Measurements from ENCODE around the gene SLC39A3. TPM values are rescaled to one million over a fixed set of nuclear protein-coding genes. Genes with fewer than 3 reads are reported as not detected.

Gene SLC39A3
- total and polyA plus RNA-seq, 5 donors from 2014 or later, result 14.6 to 41.8 (median 35.2) TPM

DNA sequence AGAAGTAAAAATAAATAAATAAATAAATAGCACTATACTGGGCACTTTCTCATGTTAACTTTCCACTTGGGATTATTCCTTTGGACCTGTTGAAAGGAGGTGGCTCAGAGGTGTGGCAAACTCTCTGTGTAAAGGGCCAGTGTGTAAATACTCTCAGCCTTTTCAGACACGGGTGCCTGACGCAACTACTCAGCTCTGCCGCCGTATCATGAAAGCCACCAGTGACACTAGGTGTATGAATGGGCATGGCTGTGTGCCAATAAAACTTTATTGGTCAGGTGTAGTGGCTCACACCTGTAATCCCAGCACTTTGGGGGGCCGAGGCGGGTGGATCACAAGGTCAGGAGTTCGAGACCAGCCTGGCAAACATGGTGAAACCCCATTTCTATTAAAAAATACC lies 20.1 kb upstream of the SLC39A3 start:
- no peak for ATAC-seq (ENCODE audit: low read depth in 2 of 2)
- Mint-ChIP-seq H3K4me3 (no peak overlapping the region), H3K36me3 (peaks cover 15% of the 10 kb centered on the region), H3K4me1 (peaks cover 0 to 2% (median 0%) of the 10 kb centered on the region in 4 donors), H3K27me3 (no peaks in the 10 kb centered on the region), H3K9me3 (peaks cover 0 to 2% (median 0%) of the 10 kb centered on the region in 7 donors), H3K27ac (peak overlapping the region in 1 of 3 donors; percentile 42)
- peaks cover 26% of the 10 kb centered on the region for H3K36me3 ChIP-seq (ENCODE audit: control insufficient read depth, insufficient read depth, low read length)
- DNase-seq, result no peak
- H3K4me3 ChIP-seq (ENCODE audit: low read depth, low read length), result no peak overlapping the region
- no peaks in the 10 kb centered on the region for H3K4me1 ChIP-seq (ENCODE audit: control insufficient read depth, insufficient read depth, low read length, poor library complexity, severe bottlenecking)
- no peaks in the 10 kb centered on the region for H3K9me3 ChIP-seq (ENCODE audit: control insufficient read depth in 2 of 2, low read length in 2 of 2)
- H3K27me3 ChIP-seq (ENCODE audit: control insufficient read depth, insufficient read depth, low read length), result no peaks in the 10 kb centered on the region
- no peak overlapping the region for H3K27ac ChIP-seq (ENCODE audit: insufficient read depth, low read length, poor library complexity, severe bottlenecking)

- no peak overlapping the region for H3K27ac Mint-ChIP-seq
- peaks cover 15% of the 10 kb centered on the region for H3K36me3 Mint-ChIP-seq
- H3K27me3 Mint-ChIP-seq, result no peaks in the 10 kb centered on the region
- peaks cover 0 to 2% (median 0%) of the 10 kb centered on the region in 4 donors for H3K4me1 Mint-ChIP-seq
- no peak overlapping the region for H3K4me3 ChIP-seq (ENCODE audit: low read depth, low read length)
- peaks cover 0 to 2% (median 0%) of the 10 kb centered on the region in 7 donors for H3K9me3 Mint-ChIP-seq
- no peak for ATAC-seq (ENCODE audit: low read depth in 2 of 2)
- H3K27me3 ChIP-seq (ENCODE audit: control insufficient read depth, insufficient read depth, low read length), result no peaks in the 10 kb centered on the region
- no peaks in the 10 kb centered on the region for H3K9me3 ChIP-seq (ENCODE audit: control insufficient read depth in 2 of 2, low read length in 2 of 2)
- no peak for DNase-seq
- no peak overlapping the region for H3K27ac ChIP-seq (ENCODE audit: insufficient read depth, low read length, poor library complexity, severe bottlenecking)
- no peak overlapping the region for H3K4me3 Mint-ChIP-seq
- no peaks in the 10 kb centered on the region for H3K4me1 ChIP-seq (ENCODE audit: control insufficient read depth, insufficient read depth, low read length, poor library complexity, severe bottlenecking)
- H3K36me3 ChIP-seq (ENCODE audit: control insufficient read depth, insufficient read depth, low read length), result peaks cover 26% of the 10 kb centered on the region
These were observed 19.5 kb upstream of the SLC39A3 start for GRCh38 chr19:2759362-2759761.

GRCh38 chr19:2758601-2759313 lies 18.9 kb upstream of the SLC39A3 start:
- no peaks in the 10 kb centered on the region for H3K27me3 Mint-ChIP-seq
- peaks cover 0 to 2% (median 0%) of the 10 kb centered on the region in 7 donors for H3K9me3 Mint-ChIP-seq
- ATAC-seq (ENCODE audit: low read depth in 2 of 2) (no peak), DNase-seq (no peak)
- H3K4me1 ChIP-seq (ENCODE audit: control insufficient read depth, insufficient read depth, low read length, poor library complexity, severe bottlenecking), result no peaks in the 10 kb centered on the region
- peaks cover 15% of the 10 kb centered on the region for H3K36me3 Mint-ChIP-seq
- no peak overlapping the region for H3K4me3 Mint-ChIP-seq
- H3K27me3 ChIP-seq (ENCODE audit: control insufficient read depth, insufficient read depth, low read length), result no peaks in the 10 kb centered on the region
- H3K27ac Mint-ChIP-seq, result no peak overlapping the region
- H3K9me3 ChIP-seq (ENCODE audit: control insufficient read depth in 2 of 2, low read length in 2 of 2), result no peaks in the 10 kb centered on the region
- H3K36me3 ChIP-seq (ENCODE audit: control insufficient read depth, insufficient read depth, low read length), result peaks cover 24% of the 10 kb centered on the region
- peaks cover 0 to 2% (median 0%) of the 10 kb centered on the region in 4 donors for H3K4me1 Mint-ChIP-seq
- no peak overlapping the region for H3K27ac ChIP-seq (ENCODE audit: insufficient read depth, low read length, poor library complexity, severe bottlenecking)
- no peak overlapping the region for H3K4me3 ChIP-seq (ENCODE audit: low read depth, low read length)

DNA sequence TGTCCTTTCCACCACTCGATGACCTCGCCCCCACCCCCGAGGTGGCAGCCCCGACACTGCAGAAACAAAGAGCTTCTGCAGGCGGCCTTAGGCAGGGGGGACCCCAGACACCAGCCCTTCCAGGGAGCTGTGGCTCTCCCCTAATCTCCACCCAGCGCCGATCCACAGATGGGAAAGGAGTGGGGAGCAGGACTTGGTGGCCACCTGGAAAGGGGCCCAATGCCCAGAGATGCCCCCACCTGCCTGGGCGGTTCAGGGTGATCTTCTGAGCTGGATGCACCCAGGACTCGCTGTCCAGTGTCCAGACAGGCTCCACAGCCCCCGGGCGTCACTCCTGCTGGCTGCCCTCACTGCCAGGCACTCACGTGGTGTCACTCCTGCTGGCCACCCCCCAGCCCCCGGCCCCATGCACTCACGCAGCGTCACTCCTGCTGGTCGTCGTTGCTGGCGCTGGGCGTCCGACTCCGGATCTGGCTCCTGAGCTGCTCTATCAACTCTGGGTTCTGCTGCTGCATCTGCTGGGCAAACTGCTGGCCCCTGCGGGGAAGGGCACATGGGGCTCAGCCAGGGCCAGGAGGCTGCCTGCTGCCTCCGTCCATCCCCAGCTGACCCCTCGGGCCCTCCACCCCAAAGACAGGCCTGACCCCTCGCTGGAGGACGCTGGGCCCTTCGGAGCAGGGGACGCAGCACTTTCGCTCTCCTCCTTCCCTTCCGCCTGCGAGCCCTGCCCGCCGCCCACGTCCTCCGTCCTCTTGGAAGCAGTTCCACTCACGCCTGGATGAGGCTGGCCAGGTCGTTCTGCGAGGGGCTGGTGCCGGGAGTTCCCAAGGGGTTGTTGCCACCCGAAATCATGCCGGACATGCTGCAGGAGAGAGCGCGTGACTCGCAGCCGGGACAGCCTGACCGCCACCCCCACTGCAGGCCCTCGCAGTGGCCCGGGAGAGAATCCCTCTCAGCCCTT lies 17.4 kb upstream of the SLC39A3 start:
- Mint-ChIP-seq H3K36me3 (peaks cover 15% of the 10 kb centered on the region), H3K4me3 (no peak overlapping the region), H3K27me3 (no peaks in the 10 kb centered on the region), H3K4me1 (peaks cover 0 to 2% (median 0%) of the 10 kb centered on the region in 4 donors), H3K27ac (no peak overlapping the region), H3K9me3 (no peaks in the 10 kb centered on the region)
- Histone ChIP-seq H3K27me3 (ENCODE audit: control insufficient read depth, insufficient read depth, low read length) (no peaks in the 10 kb centered on the region), H3K9me3 (ENCODE audit: control insufficient read depth in 2 of 2, low read length in 2 of 2) (no peaks in the 10 kb centered on the region), H3K36me3 (ENCODE audit: control insufficient read depth, insufficient read depth, low read length) (peaks cover 17% of the 10 kb centered on the region), H3K4me1 (ENCODE audit: control insufficient read depth, insufficient read depth, low read length, poor library complexity, severe bottlenecking) (no peaks in the 10 kb centered on the region), H3K4me3 (ENCODE audit: low read depth, low read length) (no peak overlapping the region), H3K27ac (ENCODE audit: insufficient read depth, low read length, poor library complexity, severe bottlenecking) (no peak overlapping the region)
- ATAC-seq (ENCODE audit: low read depth in 2 of 2), result no peak
- no peak for DNase-seq

DNA sequence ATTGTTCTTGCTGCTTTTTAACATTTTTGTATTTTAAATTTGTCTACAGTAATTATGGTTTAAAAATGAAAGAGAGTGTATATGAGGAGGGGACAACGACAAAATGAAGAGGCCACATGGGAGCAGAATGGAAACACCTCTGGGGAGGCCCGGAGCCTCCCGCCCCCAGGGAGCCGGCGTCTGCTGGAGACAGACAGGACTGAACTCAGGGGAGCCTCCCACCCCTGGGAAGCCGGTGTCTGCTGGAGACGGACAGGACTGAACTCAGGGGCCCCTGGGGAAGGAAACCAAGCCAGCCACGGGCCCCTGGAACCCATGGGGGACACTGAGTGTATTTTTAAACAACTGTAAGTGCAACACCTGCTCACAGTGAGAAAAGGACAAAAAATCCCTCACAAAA lies 16.7 kb upstream of the SLC39A3 start:
- Mint-ChIP-seq H3K36me3 (peaks cover 15% of the 10 kb centered on the region), H3K9me3 (no peaks in the 10 kb centered on the region), H3K4me3 (no peak overlapping the region), H3K4me1 (peaks cover 0 to 2% (median 0%) of the 10 kb centered on the region in 4 donors), H3K27me3 (no peaks in the 10 kb centered on the region), H3K27ac (no peak overlapping the region)
- ATAC-seq (ENCODE audit: low read depth in 2 of 2) (no peak), DNase-seq (no peak)
- no peaks in the 10 kb centered on the region for H3K27me3 ChIP-seq (ENCODE audit: control insufficient read depth, insufficient read depth, low read length)
- no peaks in the 10 kb centered on the region for H3K4me1 ChIP-seq (ENCODE audit: control insufficient read depth, insufficient read depth, low read length, poor library complexity, severe bottlenecking)
- H3K27ac ChIP-seq (ENCODE audit: insufficient read depth, low read length, poor library complexity, severe bottlenecking), result no peak overlapping the region
- H3K36me3 ChIP-seq (ENCODE audit: control insufficient read depth, insufficient read depth, low read length), result peaks cover 13% of the 10 kb centered on the region
- H3K9me3 ChIP-seq (ENCODE audit: control insufficient read depth in 2 of 2, low read length in 2 of 2), result no peaks in the 10 kb centered on the region
- H3K4me3 ChIP-seq (ENCODE audit: low read depth, low read length), result no peak overlapping the region

GRCh38 chr19:2755811-2756210 lies 16.0 kb upstream of the SLC39A3 start:
- no peak overlapping the region for H3K4me3 Mint-ChIP-seq
- no peaks in the 10 kb centered on the region for H3K4me1 ChIP-seq (ENCODE audit: control insufficient read depth, insufficient read depth, low read length, poor library complexity, severe bottlenecking)
- H3K4me3 ChIP-seq (ENCODE audit: low read depth, low read length), result no peak overlapping the region
- no peak overlapping the region for H3K27ac ChIP-seq (ENCODE audit: insufficient read depth, low read length, poor library complexity, severe bottlenecking)
- H3K36me3 ChIP-seq (ENCODE audit: control insufficient read depth, insufficient read depth, low read length), result peaks cover 11% of the 10 kb centered on the region
- no peaks in the 10 kb centered on the region for H3K9me3 ChIP-seq (ENCODE audit: control insufficient read depth in 2 of 2, low read length in 2 of 2)
- H3K4me1 Mint-ChIP-seq, result peaks cover 0 to 2% (median 0%) of the 10 kb centered on the region in 4 donors
- no peak for ATAC-seq (ENCODE audit: low read depth in 2 of 2)
- no peak overlapping the region for H3K27ac Mint-ChIP-seq
- no peaks in the 10 kb centered on the region for H3K27me3 ChIP-seq (ENCODE audit: control insufficient read depth, insufficient read depth, low read length)
- no peaks in the 10 kb centered on the region for H3K9me3 Mint-ChIP-seq
- DNase-seq, result no peak
- H3K36me3 Mint-ChIP-seq, result peaks cover 15% of the 10 kb centered on the region
- H3K27me3 Mint-ChIP-seq, result no peaks in the 10 kb centered on the region

GRCh38 chr19:2755448-2755705 lies 15.6 kb upstream of the SLC39A3 start:
- Mint-ChIP-seq H3K27me3 (no peaks in the 10 kb centered on the region), H3K36me3 (peaks cover 15% of the 10 kb centered on the region), H3K4me3 (no peak overlapping the region), H3K4me1 (peaks cover 0 to 2% (median 0%) of the 10 kb centered on the region in 4 donors), H3K9me3 (no peaks in the 10 kb centered on the region), H3K27ac (no peak overlapping the region)
- no peak for DNase-seq
- Histone ChIP-seq H3K36me3 (ENCODE audit: control insufficient read depth, insufficient read depth, low read length) (peaks cover 9% of the 10 kb centered on the region), H3K27ac (ENCODE audit: insufficient read depth, low read length, poor library complexity, severe bottlenecking) (no peak overlapping the region), H3K9me3 (ENCODE audit: control insufficient read depth in 2 of 2, low read length in 2 of 2) (no peaks in the 10 kb centered on the region), H3K27me3 (ENCODE audit: control insufficient read depth, insufficient read depth, low read length) (no peaks in the 10 kb centered on the region), H3K4me1 (ENCODE audit: control insufficient read depth, insufficient read depth, low read length, poor library complexity, severe bottlenecking) (no peaks in the 10 kb centered on the region), H3K4me3 (ENCODE audit: low read depth, low read length) (no peak overlapping the region)
- ATAC-seq (ENCODE audit: low read depth in 2 of 2), result no peak
